ENCODE data around the gene SELPLG. TPM values are rescaled to one million over a fixed set of nuclear protein-coding genes. Genes with fewer than 3 reads are reported as not detected.

SELPLG gene
- total RNA-seq, 1 donor from 2014 or later = 0.34 TPM

DNA sequence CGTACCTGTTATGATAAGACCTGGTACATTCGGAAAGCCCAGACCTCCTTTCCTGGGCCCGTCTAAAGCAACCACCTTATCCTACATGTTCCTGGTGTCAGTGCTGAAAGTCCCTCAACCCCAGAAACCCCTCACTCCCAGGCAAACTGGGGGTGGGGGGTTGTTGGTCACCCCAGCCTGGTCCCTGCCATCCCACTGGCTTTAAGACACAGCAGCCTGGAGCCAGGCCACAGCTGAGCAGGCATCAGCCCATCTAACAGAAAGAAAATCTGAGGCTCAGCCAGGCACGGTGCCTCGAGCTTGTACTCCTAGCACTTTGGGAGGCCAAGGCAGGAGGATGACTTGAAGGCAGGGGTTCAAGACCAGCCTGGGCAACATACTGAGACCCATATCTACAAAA lies 4.5 kb downstream of the SELPLG start:
- Mint-ChIP-seq H3K27ac (ENCODE audit: unreplicated experiment) (no peak overlapping the region), H3K36me3 (ENCODE audit: unreplicated experiment) (no peaks in the 10 kb centered on the region), H3K4me1 (ENCODE audit: low read depth, unreplicated experiment) (peaks cover 10% of the 10 kb centered on the region), H3K9me3 (ENCODE audit: unreplicated experiment) (peaks cover 4% of the 10 kb centered on the region), H3K27me3 (ENCODE audit: unreplicated experiment) (peaks cover 2% of the 10 kb centered on the region), H3K4me3 (ENCODE audit: unreplicated experiment) (no peak overlapping the region)
- DNase-seq = no peak
- TF ChIP-seq, protein P1, sequence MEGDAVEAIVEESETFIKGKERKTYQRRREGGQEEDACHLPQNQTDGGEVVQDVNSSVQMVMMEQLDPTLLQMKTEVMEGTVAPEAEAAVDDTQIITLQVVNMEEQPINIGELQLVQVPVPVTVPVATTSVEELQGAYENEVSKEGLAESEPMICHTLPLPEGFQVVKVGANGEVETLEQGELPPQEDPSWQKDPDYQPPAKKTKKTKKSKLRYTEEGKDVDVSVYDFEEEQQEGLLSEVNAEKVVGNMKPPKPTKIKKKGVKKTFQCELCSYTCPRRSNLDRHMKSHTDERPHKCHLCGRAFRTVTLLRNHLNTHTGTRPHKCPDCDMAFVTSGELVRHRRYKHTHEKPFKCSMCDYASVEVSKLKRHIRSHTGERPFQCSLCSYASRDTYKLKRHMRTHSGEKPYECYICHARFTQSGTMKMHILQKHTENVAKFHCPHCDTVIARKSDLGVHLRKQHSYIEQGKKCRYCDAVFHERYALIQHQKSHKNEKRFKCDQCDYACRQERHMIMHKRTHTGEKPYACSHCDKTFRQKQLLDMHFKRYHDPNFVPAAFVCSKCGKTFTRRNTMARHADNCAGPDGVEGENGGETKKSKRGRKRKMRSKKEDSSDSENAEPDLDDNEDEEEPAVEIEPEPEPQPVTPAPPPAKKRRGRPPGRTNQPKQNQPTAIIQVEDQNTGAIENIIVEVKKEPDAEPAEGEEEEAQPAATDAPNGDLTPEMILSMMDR (IDR thresholded peaks at IDR 0.05; ENCODE audit: partially characterized antibody, unreplicated experiment) = no peak

DNA sequence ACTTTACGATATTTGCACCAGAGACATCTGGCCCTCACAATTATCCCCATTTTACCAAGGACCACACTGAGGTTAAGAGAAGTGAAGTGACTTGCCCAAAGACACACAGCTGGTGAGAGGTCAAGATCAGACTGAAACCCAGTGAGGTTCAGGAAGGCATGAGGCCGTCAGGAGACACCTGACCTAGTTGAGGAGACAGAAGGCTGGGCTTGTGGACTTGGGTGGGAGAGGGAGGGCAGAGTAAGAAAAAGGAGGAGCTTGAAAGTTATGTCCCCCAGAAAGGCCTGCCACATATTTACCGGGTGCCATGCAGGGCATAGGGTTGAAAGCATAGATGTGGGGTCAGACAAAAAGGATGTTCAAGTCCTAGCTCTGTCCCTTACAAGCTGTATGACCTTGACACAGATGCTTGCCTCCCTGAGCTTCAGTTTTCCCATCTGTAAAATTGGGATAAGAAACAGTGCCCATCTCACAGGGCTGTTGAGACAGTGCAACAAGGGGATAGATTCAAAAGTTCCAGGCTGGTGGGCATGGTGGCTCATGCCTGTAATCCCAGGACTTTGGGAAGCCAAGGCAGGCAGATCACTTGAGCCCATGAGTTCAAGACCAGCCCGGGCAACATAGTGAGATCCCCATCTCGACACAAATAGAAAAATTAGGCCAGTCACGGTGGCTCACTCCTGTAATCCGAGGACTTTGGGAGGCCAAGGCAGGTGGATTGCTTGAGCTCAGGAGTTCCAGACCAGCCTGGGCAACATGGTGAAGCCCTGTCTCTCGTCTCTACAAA lies 6.4 kb downstream of the SELPLG start:
- H3K9me3 Mint-ChIP-seq (ENCODE audit: unreplicated experiment) = peaks cover 4% of the 10 kb centered on the region
- no peak overlapping the region for H3K4me3 Mint-ChIP-seq (ENCODE audit: unreplicated experiment)
- H3K36me3 Mint-ChIP-seq (ENCODE audit: unreplicated experiment) = no peaks in the 10 kb centered on the region
- TF ChIP-seq, protein P1 (IDR thresholded peaks at IDR 0.05; ENCODE audit: partially characterized antibody, unreplicated experiment) = no peak
- peaks cover 8% of the 10 kb centered on the region for H3K27me3 Mint-ChIP-seq (ENCODE audit: unreplicated experiment)
- no peak for DNase-seq
- no peak overlapping the region for H3K27ac Mint-ChIP-seq (ENCODE audit: unreplicated experiment)
- peaks cover 6% of the 10 kb centered on the region for H3K4me1 Mint-ChIP-seq (ENCODE audit: low read depth, unreplicated experiment)

DNA sequence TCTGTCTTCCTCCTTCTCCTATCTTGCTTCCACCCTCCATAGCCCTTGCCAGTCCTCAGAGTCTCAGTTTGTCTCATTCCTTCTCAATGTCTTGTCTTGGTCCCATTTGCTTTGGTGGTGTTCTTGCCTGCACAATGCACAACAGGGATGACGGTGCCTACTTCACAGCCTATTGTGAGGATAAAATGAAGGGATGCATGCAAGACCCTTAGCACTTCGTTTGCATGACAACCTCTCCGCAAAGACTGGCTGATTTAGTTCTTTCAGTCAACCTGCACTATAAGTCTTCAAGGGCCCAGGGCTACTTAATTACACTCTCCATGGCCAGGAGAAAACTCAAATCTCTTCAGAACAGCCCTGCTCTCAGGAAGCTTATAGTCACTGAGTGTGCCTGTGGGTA lies 8.5 kb downstream of the SELPLG start:
- peaks cover 2% of the 10 kb centered on the region for H3K9me3 Mint-ChIP-seq (ENCODE audit: unreplicated experiment)
- no peak overlapping the region for H3K27ac Mint-ChIP-seq (ENCODE audit: unreplicated experiment)
- H3K36me3 Mint-ChIP-seq (ENCODE audit: unreplicated experiment) = no peaks in the 10 kb centered on the region
- H3K4me1 Mint-ChIP-seq (ENCODE audit: low read depth, unreplicated experiment) = peaks cover 5% of the 10 kb centered on the region
- H3K27me3 Mint-ChIP-seq (ENCODE audit: unreplicated experiment) = peaks cover 6% of the 10 kb centered on the region
- no peak for DNase-seq
- no peak overlapping the region for H3K4me3 Mint-ChIP-seq (ENCODE audit: unreplicated experiment)
- TF ChIP-seq, protein P1 (IDR thresholded peaks at IDR 0.05; ENCODE audit: partially characterized antibody, unreplicated experiment) = no peak

DNA sequence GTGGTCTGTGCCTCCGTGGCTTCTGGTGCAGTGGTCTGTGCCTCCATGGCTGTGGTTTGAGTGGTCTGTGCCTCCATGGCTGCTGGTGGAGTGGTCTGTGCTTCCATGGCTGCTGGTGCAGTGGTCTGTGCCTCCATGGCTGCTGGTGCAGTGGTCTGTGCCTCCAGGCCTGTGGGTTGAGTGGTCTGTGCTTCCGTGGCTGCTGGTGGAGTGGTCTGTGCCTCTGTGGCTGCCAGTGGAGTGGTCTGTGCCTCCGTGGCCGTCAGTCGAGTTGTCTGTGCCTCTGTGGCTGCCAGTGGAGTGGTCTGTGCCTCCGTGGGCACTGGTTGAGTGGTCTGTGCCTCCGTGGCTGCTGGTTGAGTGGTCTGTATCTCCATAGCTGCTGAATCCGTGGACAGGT lies 10.1 kb downstream of the SELPLG start:
- Mint-ChIP-seq H3K4me3 (ENCODE audit: unreplicated experiment) (no peak overlapping the region), H3K4me1 (ENCODE audit: low read depth, unreplicated experiment) (no peaks in the 10 kb centered on the region), H3K27me3 (ENCODE audit: unreplicated experiment) (peaks cover 6% of the 10 kb centered on the region), H3K36me3 (ENCODE audit: unreplicated experiment) (no peaks in the 10 kb centered on the region), H3K9me3 (ENCODE audit: unreplicated experiment) (peaks cover 2% of the 10 kb centered on the region), H3K27ac (ENCODE audit: unreplicated experiment) (no peak overlapping the region)
- no peak for DNase-seq
- TF ChIP-seq, protein P1 (IDR thresholded peaks at IDR 0.05; ENCODE audit: partially characterized antibody, unreplicated experiment) = no peak

DNA sequence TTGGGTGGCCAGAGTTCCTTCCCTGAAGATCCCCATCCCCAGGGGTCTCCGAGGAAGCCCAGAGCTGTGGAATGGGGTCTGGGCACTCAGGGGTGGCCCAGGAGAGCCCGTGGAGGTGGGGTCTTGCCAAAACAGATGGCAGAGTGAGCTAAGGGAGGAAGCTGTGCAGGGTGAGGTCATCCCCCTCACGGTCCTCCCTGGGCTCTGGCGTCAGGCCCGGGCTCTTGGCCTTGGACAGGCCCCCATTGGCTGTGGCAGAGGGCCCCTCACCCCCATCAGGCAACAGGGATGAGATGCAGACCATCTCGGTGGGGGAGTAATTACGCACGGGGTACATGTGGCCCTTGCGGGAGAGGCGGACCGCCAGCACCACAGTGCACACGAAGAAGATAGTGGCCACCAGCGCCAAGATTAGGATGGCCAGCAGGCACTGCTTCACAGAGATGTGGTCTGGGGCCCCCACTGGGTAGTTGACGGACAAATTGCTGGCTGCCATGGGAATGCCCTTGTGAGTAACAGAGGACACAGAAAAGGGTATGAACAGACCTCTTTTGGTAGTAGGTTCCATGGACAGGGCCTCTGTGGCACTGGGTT lies 10.7 kb downstream of the SELPLG start:
- no peaks in the 10 kb centered on the region for H3K4me1 Mint-ChIP-seq (ENCODE audit: low read depth, unreplicated experiment)

More for the DNA sequence above, 10.7 kb downstream of the SELPLG start:
- H3K4me3 Mint-ChIP-seq (ENCODE audit: unreplicated experiment) = no peak overlapping the region
- TF ChIP-seq, protein P1 (IDR thresholded peaks at IDR 0.05; ENCODE audit: partially characterized antibody, unreplicated experiment) = no peak
- no peaks in the 10 kb centered on the region for H3K36me3 Mint-ChIP-seq (ENCODE audit: unreplicated experiment)
- DNase-seq = no peak
- peaks cover 2% of the 10 kb centered on the region for H3K9me3 Mint-ChIP-seq (ENCODE audit: unreplicated experiment)
- H3K27ac Mint-ChIP-seq (ENCODE audit: unreplicated experiment) = no peak overlapping the region
- peaks cover 6% of the 10 kb centered on the region for H3K27me3 Mint-ChIP-seq (ENCODE audit: unreplicated experiment)
